H9 (cell line): ENCODE data around the gene LDLRAD4. TPM values are rescaled to one million over a fixed set of nuclear protein-coding genes. Genes with fewer than 3 reads are reported as not detected.

Experiments
- DNase-seq: peaks from one replicate; pipeline ENCODE4 v3.0.0-alpha.2; 2017
- H2AFZ ChIP-seq: one replicate; pipeline ENCODE4 v1.6.1; 2013; ENCODE audit warnings: mild to moderate bottlenecking, low read length, control low read depth, moderate library complexity
- H2AK5ac ChIP-seq: 2 replicates; pipeline ENCODE4 v1.6.1; 2013; ENCODE audit warnings: low read length, control low read depth, mixed read lengths; ENCODE audit not compliant: insufficient read length
- H2BK120ac ChIP-seq: one replicate; pipeline ENCODE4 v1.6.1; 2013; ENCODE audit warnings: low read depth, mild to moderate bottlenecking, low read length, control low read depth, inconsistent platforms; ENCODE audit not compliant: poor library complexity, severe bottlenecking
- H2BK12ac ChIP-seq: 2 replicates; pipeline ENCODE4 v1.6.1; 2013; ENCODE audit warnings: low read length, control low read depth, mixed read lengths, low read depth; ENCODE audit not compliant: insufficient read length
- H2BK15ac ChIP-seq: 2 replicates; pipeline ENCODE4 v1.6.1; 2013; ENCODE audit warnings: low read depth, low read length, control low read depth
- H2BK20ac ChIP-seq: one replicate; pipeline ENCODE4 v1.6.1; 2013; ENCODE audit warnings: low read depth, mild to moderate bottlenecking, low read length, control low read depth, inconsistent platforms; ENCODE audit not compliant: poor library complexity, severe bottlenecking
- H2BK5ac ChIP-seq: 2 replicates; pipeline ENCODE4 v1.6.1; 2013; ENCODE audit warnings: low read length, control low read depth, mixed read lengths; ENCODE audit not compliant: insufficient read length
- H3K14ac ChIP-seq: 2 replicates; pipeline ENCODE4 v1.6.1; 2013; ENCODE audit warnings: low read length, control low read depth; ENCODE audit not compliant: insufficient read depth
- H3K18ac ChIP-seq: 2 replicates; pipeline ENCODE4 v1.6.1; 2013; ENCODE audit warnings: low read depth, mild to moderate bottlenecking, mixed read lengths, low read length, control low read depth; ENCODE audit not compliant: insufficient read length
- H3K23ac ChIP-seq: 2 replicates; pipeline ENCODE4 v1.6.1; 2013; ENCODE audit warnings: low read length, control low read depth, mixed read lengths, low read depth; ENCODE audit not compliant: insufficient read length
- H3K23me2 ChIP-seq: 2 replicates; pipeline ENCODE4 v1.6.1; 2013; ENCODE audit warnings: low read depth, mild to moderate bottlenecking, mixed read lengths, low read length, control low read depth; ENCODE audit not compliant: insufficient read length, poor library complexity, severe bottlenecking
- H3K27ac ChIP-seq: 2 replicates; pipeline ENCODE4 v1.5.1; 2013; ENCODE audit warnings: low read length, control low read depth, mixed read lengths, low read depth; ENCODE audit not compliant: insufficient read length
- H3K27me3 ChIP-seq: 2 replicates; pipeline ENCODE4 v1.6.1; 2013; ENCODE audit warnings: low read length, control low read depth, inconsistent platforms; ENCODE audit not compliant: insufficient read depth
- H3K4ac ChIP-seq: 2 replicates; pipeline ENCODE4 v1.6.1; 2013; ENCODE audit warnings: low read depth, mild to moderate bottlenecking, control low read depth, inconsistent platforms, low read length, moderate library complexity
- H3K4me1 ChIP-seq: 2 replicates; pipeline ENCODE4 v1.6.1; 2013; ENCODE audit warnings: low read length, control low read depth, inconsistent platforms; ENCODE audit not compliant: insufficient read depth
- H3K4me2 ChIP-seq: 2 replicates; pipeline ENCODE4 v1.6.1; 2013; ENCODE audit warnings: low read length, control low read depth, mixed read lengths; ENCODE audit not compliant: insufficient read length, insufficient read depth
- H3K56ac ChIP-seq: 2 replicates; pipeline ENCODE4 v1.6.1; 2013; ENCODE audit warnings: low read depth, mild to moderate bottlenecking, mixed read lengths, low read length, control low read depth; ENCODE audit not compliant: insufficient read length
- H3K79me1 ChIP-seq: 2 replicates; pipeline ENCODE4 v1.6.1; 2013; ENCODE audit warnings: low read depth, mild to moderate bottlenecking, moderate library complexity, low read length, control low read depth, inconsistent platforms; ENCODE audit not compliant: insufficient read depth, poor library complexity, severe bottlenecking
- H3K79me2 ChIP-seq: 2 replicates; pipeline ENCODE4 v1.6.1; 2013; ENCODE audit warnings: low read length, control low read depth, inconsistent platforms; ENCODE audit not compliant: insufficient read depth
- H3K9ac ChIP-seq: 2 replicates; pipeline ENCODE4 v1.6.1; 2013; ENCODE audit warnings: low read length, control low read depth, mixed read lengths; ENCODE audit not compliant: insufficient read length; ENCODE audit errors: extremely low read depth
- H3K9me3 ChIP-seq: one replicate; pipeline ENCODE4 v1.6.1; 2013; ENCODE audit warnings: low read depth, low read length, inconsistent platforms; ENCODE audit not compliant: control insufficient read depth
- H3T11ph ChIP-seq: one replicate; pipeline ENCODE4 v1.6.1; 2013; ENCODE audit warnings: mild to moderate bottlenecking, low read length, control low read depth, inconsistent platforms
- H4K20me1 ChIP-seq: one replicate; pipeline ENCODE4 v1.6.1; 2013; ENCODE audit not compliant: control insufficient read depth, insufficient read length, insufficient read depth
- H4K5ac ChIP-seq: 2 replicates; pipeline ENCODE4 v1.6.1; 2013; ENCODE audit warnings: low read depth, mild to moderate bottlenecking, mixed read lengths, low read length, control low read depth; ENCODE audit not compliant: insufficient read length
- H4K8ac ChIP-seq: replicated peaks from 2 replicates; pipeline ENCODE4 v1.6.1; 2013; ENCODE audit warnings: low read length, control low read depth, mixed read lengths, low read depth; ENCODE audit not compliant: insufficient read length
- H4K91ac ChIP-seq: 2 replicates; pipeline ENCODE4 v1.6.1; 2013; ENCODE audit warnings: low read depth, mild to moderate bottlenecking, moderate library complexity, mixed read lengths, low read length, control low read depth; ENCODE audit not compliant: insufficient read length
- H3K27ac Mint-ChIP-seq, 3 experiments: 2 replicates in 2 of 3; 3 replicates in 1 of 3; pipeline ENCODE4 v1.8.0; 2020 to 2021; ENCODE audit warnings: mixed read lengths in 3 of 3, mild to moderate bottlenecking in 1 of 3, moderate library complexity in 1 of 3
- H3K27me3 Mint-ChIP-seq: 2 replicates; pipeline ENCODE4 v1.8.0; 2021; ENCODE audit warnings: low read depth, mild to moderate bottlenecking, moderate library complexity, mixed read lengths
- H3K36me3 Mint-ChIP-seq, 3 experiments: 2 replicates in 2 of 3; 3 replicates in 1 of 3; pipeline ENCODE4 v1.8.0; 2020 to 2021; ENCODE audit warnings: low read depth in 3 of 3, mixed read lengths in 3 of 3; ENCODE audit not compliant: insufficient read depth in 1 of 3
- H3K4me1 Mint-ChIP-seq, 2 experiments: 2 replicates each; pipeline ENCODE4 v1.8.0; 2020; ENCODE audit warnings: mixed read lengths in 2 of 2
- H3K4me3 Mint-ChIP-seq, 2 experiments: 2 replicates in 1 of 2; 3 replicates in 1 of 2; pipeline ENCODE4 v1.8.0; 2020 to 2021; ENCODE audit warnings: mild to moderate bottlenecking in 2 of 2, mixed read lengths in 2 of 2, moderate library complexity in 1 of 2
- H3K9me3 Mint-ChIP-seq, 2 experiments: 2 replicates in 1 of 2; 3 replicates in 1 of 2; pipeline ENCODE4 v1.8.0; 2020; ENCODE audit warnings: mild to moderate bottlenecking in 2 of 2, mixed read lengths in 2 of 2, moderate library complexity in 1 of 2
- CTCF ChIP-seq: fragments of 200-600 bp; sonication (generic); conservative IDR thresholded peaks from 3 replicates; pipeline ENCODE4 v1.8.0; 2021; ENCODE audit warnings: antibody characterized with exemption, mild to moderate bottlenecking
- WGBS: extraction: QIAGEN DNeasy Blood & Tissue Kit; methylation state at CpG from one replicate; pipeline ENCODE4 v1.1.7; 2013; ENCODE audit warnings: missing lambda C conversion rate, low lambda C conversion rate, mixed read lengths; ENCODE audit not compliant: insufficient read length; ENCODE audit errors: extremely low coverage; 5-methylcytosine and 5-hydroxymethylcytosine counted together
- total RNA-seq: library from RNA; stranded (reverse); gene quantifications from 2 replicates; pipeline ENCODE4 v1.2.1, GENCODE V29; 2021

LDLRAD4 gene
- total RNA-seq, 1 experiment from 2014 or later: 3.9 TPM

GRCh38 chr18:13502585-13502984 is 284.0 kb downstream of the LDLRAD4 start:
- no peak overlapping the region for H3K4me3 Mint-ChIP-seq
- no peaks in the 10 kb centered on the region for H3K79me1 ChIP-seq
- H3K9me3 Mint-ChIP-seq: peaks cover 19 to 20% of the 10 kb centered on the region in 2 experiments
- no peak for TF ChIP-seq CTCF
- H3K23ac ChIP-seq: no peak overlapping the region
- H4K91ac ChIP-seq: no peak overlapping the region
- no peaks in the 10 kb centered on the region for H3K23me2 ChIP-seq
- no peak overlapping the region for H3K9ac ChIP-seq
- no peak overlapping the region for H3T11ph ChIP-seq
- H3K36me3 Mint-ChIP-seq: peaks cover 16 to 20% (median 20%) of the 10 kb centered on the region in 3 experiments
- H3K18ac ChIP-seq: no peak overlapping the region
- no peak overlapping the region for H2BK120ac ChIP-seq
- no peak overlapping the region for H2AFZ ChIP-seq
- no peak overlapping the region; a peak in 1 of 7 replicates for H3K27ac Mint-ChIP-seq
- H3K79me2 ChIP-seq: no peaks in the 10 kb centered on the region
- H3K27ac ChIP-seq: no peak overlapping the region
- no peak overlapping the region for H4K8ac ChIP-seq
- no peaks in the 10 kb centered on the region for H4K20me1 ChIP-seq
- H2BK5ac ChIP-seq: no peak overlapping the region
- peaks cover 33 to 39% of the 10 kb centered on the region in 2 experiments for H3K4me1 Mint-ChIP-seq
- no peak overlapping the region for H4K5ac ChIP-seq
- no peak overlapping the region for H3K14ac ChIP-seq
- H3K4ac ChIP-seq: no peak overlapping the region
- H3K4me2 ChIP-seq: no peak overlapping the region
- H2AK5ac ChIP-seq: no peak overlapping the region
- no CpG with 5 or more reads among the region's 8 CpGs for WGBS
- H3K9me3 ChIP-seq: peaks cover 7% of the 10 kb centered on the region
- H3K27me3 Mint-ChIP-seq: peaks cover 43% of the 10 kb centered on the region
- DNase-seq: no peak
- H2BK12ac ChIP-seq: no peak overlapping the region
- H2BK15ac ChIP-seq: no peak overlapping the region
- H2BK20ac ChIP-seq: no peak overlapping the region
- no peak overlapping the region for H3K56ac ChIP-seq
- H3K4me1 ChIP-seq: peaks cover 7% of the 10 kb centered on the region; the same call in 1 of the 2 replicates
- H3K27me3 ChIP-seq: no peaks in the 10 kb centered on the region
